GM12891 (cell line): Measurements from ENCODE around the gene SP1.

Experiments used
- PAX5 ChIP-seq: IDR thresholded peaks from 2 replicates; pipeline ENCODE4 v1.6.1; 2011; ENCODE audit warnings: low read length, moderate library complexity, mild to moderate bottlenecking; ENCODE audit not compliant: insufficient read depth, severe bottlenecking
- POLR2A ChIP-seq: IDR thresholded peaks from 2 replicates; pipeline ENCODE4 v1.6.1; 2011; ENCODE audit warnings: low read depth, low read length, control low read depth
- TAF1 ChIP-seq: IDR thresholded peaks from 2 replicates; pipeline ENCODE4 v1.6.1; 2011; ENCODE audit warnings: low read depth, low read length, control low read depth

DNA sequence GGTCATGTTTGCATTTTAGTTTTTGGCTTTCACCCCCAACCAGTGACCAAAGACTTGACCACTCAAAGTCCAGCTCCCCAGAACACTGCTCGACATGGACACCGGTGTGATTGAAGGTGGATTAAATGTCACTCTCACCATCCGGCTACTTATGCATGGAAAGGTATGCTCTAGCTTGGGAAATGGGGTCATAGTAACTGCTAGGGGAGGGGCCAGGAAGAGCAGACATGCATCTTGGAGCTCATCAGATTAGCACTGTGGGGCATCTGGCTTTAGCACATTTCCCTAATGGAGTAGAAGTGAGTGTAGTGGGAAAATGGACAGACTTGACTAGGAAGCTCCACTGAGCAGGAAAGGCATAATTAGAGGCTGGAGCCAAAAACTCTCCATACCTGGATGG, 74.7 kb downstream of the SP1 start:
- TF ChIP-seq POLR2A: peak; percentile 48; the same call in 1 of the 2 replicates
- TF ChIP-seq PAX5: no peak
- no peak for TF ChIP-seq TAF1
